ENCODE measurements around the gene LILRA2.

DNA sequence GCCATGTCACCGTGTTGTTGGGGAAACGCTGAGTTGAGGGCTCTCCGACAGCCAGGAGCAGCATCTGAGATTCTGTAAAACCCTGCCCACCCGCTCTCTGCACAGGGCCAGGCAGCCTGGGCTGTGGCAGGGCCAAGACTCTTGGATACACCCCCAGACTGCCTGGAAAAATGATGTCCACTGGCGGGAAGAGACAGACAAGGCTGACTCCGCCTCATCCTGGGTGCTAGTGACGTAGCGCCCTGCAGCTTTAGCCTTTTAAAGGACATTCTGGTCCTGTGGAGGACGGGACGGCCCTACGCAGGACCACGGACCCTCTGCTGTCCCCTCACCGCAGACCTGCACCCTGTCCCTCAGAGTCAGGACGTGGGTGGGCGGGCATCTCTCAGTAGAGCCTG, 20.7 kb upstream of the LILRA2 start:
- no peak for TF ChIP-seq CTCF (IDR thresholded peaks at IDR 0.05; ENCODE audit: poor library complexity, severe bottlenecking)
- no peak for TF ChIP-seq EP300 (conservative IDR thresholded peaks at IDR 0.05; ENCODE audit: poor library complexity, severe bottlenecking)
